DMS114 treated with DMSO at 0.1 percent for 48 hours (cell line): ENCODE data around the gene ARHGAP22.

Experiments used
- DNase-seq: peaks from one replicate; lab custom pipeline; 2025; ENCODE audit not compliant: unreplicated experiment; lab: John Stamatoyannopoulos, UW

ARHGAP22 gene

DNA sequence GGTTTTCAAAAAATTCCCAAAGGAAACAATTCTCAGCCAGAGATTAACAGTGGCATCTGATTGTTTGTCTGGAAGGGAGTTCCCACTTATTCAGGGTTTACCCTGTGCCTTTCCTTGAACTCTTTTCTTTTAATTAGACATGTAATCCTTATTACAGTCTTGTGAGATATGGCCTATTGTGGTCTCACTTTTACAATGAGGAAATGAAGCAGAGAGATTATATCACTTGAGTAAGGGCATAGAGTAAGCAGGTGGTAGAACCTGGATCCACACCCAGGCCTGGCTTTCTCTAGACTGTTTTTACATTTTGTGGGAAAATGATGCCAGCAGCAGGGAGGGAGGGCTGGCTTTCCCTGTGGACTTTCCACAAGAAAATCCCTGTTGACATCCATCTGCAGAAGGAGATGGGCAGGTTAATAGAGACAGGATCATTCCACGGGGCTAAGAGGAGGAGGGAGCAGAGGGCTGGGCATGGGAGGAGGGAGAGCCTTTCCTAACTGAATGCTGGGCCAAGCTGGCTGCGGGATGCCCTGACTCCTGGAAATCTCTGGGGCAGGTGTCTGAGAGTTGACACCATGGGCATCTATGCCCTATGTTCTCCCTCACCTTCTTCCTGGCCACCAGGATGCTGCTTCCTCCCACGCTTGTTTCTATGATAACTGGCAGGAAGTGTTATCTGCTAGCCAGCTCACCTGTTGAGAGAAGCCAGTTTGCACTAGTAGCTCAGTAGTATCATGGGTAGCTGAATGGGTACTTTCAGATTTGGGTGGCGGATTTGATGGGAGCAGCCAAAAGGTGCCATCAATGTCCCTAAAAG, 28.7 kb upstream of the ARHGAP22 start:
- no peak for DNase-seq

DNA sequence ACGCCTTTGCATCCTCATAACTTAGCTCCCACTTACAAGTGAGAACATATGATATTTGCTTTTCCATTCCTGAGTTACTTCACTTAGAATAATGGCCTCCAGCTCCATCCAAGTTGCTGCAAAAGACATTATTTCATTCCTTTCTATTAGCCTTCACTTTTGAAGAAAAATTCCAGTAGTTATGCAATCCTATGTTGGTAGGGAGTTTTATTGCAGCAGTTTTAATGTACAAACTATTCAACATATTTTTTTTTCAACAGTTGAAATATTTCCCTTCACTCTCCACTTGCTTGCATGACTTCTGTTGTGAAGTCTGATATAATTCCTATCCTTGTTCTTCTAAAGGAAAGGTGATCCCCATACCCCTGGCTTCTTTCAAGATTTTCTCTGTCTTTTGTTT, 27.3 kb upstream of the ARHGAP22 start:
- DNase-seq: no peak

DNA sequence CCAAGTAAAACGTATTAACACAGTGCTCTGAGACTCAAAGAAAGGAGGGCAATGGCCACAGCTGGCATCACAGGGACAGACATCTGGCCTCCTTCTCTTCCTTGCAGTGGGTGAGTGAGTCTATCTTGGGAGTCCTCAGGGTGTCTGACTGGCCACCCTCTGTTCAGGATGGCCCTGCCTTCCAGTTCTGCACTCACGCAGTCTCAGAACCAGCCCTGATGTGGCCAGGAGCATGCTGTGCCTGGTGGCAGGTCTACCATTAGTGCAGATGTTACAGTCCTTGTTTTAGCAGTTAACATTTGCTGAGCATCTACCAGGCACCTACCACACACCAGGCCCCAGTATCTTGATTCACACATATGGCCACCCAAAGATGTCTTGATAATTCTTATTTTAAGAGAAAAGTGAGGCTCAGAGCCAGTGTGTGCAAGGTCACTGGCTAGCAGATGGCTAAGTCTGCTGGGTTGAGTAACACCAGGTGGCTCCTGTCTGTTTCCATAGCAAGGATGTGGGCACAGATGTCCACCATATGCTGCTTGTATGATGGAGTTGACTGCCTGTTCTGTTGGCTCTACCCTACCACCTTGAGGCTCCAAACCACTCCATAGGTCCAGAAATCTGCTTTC, 23.2 kb upstream of the ARHGAP22 start:
- no peak for DNase-seq

DNA sequence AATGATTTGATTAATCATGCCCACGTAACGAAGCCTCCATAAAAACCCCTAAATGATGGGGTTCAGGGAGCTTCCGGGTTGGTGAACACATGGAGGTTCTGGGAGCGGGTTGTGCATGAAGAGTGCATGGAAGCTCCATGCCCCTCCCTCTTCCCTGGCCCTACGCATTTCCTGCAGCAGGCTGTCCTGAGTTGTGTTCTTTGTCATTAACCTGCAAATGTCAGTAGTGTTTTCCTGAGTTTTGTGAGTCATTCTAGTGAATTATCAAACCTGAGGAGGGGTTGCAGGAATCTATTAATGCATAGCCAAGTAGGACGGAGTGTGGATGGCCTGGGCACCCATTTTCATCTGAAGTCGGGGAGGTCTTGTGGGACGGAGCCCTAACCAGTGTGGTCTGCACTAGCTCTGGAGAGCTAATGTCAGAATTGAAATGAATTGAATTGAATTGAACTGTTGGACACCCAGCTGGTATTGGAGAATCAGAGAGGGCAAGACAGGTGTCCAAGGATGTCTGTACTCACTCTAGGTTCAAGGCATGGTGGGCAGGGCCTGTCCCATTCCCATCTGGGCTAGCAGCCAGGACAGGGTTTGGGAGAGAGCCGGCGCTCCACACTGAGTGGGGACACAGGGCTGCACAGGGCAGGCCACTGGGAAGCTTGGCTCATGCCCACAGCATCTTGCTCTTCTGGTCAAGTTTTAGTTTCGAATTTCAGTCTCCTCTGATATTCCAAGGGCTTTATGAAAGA, 22.3 kb upstream of the ARHGAP22 start:
- no peak for DNase-seq

DNA sequence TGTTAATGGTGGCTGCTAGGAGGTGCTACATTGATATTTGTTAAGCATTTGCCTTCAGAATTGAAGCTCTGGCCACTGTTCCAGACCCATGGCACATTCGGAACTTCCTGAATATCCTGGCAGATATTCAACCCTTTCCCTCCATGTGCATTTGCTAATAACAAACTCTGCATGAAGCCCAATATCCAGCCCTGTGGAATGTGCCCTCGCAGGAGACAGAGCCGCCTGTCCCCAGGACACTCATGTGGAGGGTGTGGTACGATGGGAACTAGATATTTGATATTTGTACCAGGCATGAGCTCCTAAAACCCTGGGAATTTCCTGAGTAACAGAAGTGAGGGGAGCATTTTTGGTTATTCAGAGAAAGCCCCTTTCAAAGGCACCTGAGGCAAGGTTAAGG, 21.6 kb upstream of the ARHGAP22 start:
- DNase-seq: no peak

DNA sequence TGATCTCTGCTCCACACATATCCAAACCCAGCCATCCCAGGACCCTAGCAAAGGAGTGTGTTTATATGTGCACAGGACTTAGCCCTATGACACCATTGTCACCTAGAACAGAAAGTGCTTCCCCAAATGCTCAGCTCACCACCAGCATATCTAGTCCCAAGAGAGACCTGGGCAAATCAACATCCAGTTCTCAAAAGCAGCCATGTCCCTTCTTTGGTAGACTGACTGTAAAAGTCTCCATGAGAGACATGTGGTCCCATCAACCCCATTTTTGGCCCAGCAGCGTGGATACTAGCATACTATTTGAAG, 20.9 kb upstream of the ARHGAP22 start:
- no peak for DNase-seq

DNA sequence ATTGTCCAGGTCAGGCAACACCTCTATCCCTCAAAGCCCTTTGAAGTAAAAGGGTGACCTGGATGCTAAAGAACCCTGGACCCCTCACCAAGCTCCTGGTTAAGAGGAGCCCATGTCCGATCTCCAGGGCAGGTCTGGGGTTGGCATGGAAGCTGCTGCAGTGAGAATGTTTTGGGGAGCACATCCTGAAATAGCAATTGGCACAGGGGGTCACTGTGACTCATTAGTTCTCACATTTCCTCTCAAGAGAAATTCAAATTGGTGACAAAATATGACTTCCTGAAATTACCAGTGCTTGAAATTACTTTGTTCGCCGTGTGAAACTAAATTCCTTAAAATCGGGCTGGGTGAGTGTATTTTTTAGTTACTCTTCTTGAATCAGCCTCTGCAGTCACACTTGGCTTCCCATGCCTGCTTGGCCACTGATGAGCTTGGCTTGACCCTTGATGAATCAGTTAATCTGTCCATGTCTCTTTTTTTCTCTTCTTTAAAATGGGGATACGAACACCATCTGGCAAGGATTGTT, 18.8 kb upstream of the ARHGAP22 start:
- DNase-seq: no peak

DNA sequence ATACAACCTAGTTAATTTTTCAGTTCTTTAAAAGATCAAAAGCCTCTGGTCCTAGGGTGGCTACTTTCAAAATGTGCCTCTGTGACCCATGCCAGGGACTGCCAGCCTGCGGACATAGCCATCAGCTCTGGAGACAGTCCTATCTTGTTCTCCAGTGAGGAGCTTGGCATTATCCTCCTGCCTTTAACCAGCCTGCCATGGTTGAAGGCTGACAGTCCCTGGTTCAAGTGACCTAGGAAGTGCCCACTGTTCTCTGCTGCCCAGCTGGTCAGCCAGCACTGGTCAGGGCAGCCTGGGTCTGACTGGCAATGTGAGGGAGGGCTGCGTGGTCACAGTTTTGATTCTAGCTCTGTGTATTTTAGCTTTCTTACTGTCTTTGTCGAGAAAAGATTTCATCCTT, 18.1 kb upstream of the ARHGAP22 start:
- no peak for DNase-seq

DNA sequence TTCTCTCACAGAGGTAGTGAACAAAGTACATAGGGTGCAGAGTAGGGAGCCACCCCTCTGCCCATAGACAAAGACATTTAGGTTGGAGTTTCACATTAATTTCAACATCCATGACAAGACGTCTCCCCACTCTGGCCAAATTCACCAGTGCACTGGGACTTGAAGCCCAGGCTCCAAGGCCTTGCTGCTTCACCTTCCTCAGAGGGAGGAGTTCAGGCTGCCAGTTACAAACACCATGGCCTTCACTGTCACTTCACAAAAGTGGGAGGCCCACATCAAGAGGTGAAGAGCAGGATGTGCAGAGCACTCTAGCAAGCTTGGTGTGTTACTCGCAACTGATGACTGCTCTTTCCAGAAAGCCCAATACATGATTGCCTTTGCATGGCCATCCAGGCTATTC, 15.8 kb upstream of the ARHGAP22 start:
- DNase-seq: no peak

DNA sequence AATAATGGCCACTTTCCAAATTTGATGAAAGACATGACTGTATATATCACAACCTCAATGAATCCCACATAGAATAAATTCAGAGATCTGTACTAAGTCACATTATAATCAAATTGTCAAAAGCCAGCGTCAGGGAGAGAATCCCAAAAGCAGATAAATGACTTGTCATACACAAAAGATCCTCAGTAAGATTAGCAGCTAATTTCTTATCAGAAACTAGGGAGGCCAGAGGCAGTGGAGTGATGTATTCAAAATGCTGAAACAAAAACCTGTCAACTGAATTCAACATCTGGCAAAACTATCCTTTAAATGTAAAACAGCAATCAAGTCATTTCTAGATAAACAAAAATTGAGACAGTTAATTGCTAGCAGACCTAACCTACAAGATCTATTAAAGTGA, 11.6 kb upstream of the ARHGAP22 start:
- no peak for DNase-seq

DNA sequence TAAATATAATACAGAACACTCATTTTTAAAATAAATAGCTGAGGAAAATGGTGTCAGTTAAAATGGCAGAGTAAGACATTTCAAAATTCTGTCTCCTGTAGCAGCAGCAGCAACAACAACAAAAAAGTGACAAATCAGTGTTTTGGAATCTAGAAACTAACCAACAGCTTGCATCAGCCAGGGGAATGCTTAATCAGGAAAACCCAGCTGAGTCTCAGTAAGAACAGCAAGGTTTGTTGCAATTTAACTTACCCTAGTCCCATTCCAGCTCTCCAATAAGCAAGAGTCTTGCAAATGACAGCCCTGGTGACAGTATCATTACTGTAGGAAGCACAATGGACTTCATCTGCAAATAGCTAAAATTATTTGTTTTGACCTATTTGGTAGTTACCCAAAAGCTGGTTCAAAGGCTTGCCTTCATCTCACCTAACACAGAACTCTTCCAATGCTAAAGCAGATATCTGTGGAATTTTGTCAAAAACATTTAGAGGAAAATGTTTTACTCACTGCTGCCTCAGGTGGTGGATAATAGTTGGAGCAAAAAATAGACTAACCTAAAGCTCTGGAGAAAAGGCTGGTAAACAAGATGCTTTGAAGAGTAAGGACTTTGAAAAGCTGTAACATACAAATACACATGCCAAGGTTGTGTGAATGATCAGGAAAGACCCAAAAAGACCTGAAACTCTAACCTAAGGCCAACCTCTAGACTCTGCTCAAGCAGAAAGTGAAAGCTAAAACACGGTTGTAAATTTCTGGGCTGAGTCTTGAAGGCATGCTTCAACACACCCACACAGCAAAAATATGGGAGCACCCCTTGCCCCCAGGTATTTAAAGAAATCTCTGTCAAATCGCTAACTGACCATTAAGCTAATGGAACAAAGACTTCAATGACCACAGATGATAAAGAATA, 9.9 kb upstream of the ARHGAP22 start:
- no peak for DNase-seq

DNA sequence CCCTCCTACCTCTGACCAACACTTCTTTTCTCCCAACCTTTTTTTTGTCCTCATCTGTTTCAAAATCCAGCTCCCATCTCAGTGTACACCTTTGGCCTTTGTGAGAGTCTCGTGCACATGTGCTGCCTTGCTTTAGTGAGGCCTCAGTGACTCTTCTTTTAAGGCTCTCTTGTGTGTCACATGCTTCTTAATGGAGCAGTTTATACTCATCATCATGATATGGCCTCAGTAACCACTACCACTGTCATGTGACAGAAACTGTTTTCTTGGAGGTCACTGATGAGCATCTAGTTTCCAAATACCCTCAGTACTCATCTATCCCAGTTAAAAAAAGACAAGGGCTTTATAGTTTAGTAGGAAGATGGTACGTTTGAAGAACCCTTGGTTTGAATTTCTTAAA, 8.1 kb upstream of the ARHGAP22 start:
- no peak for DNase-seq

DNA sequence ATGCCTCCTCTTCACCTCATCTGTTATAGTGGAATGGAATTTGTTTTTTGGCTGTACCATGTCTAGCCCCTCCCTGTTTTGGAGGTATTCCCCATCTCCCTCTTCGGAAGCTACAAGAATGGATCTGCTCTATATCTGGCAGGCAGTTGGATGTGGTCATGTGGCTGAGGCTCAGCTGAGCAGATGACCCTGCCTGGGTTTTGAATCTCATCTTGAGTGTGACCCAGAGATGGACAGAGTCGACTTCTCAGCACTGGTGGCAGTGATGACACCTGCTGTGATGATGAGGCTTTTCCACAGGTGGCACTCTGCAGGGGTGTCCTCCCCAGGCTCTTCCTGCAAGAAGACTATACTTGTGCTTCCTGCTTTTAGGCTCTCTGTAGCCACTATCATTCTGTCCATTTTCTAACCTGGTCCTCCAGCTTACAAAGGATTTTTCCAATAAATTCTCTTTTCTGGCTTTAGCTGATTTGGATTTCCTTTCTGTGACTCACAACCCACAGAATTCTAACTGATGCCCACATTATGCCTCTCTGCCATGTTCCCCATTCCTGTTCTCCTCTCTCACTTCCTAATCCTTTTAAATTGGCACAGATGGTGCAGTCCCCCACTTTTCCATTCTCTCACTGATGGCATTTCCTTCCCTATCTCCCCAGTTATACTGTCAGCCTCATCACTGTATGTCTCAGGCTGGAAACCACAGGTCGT, 7.5 kb upstream of the ARHGAP22 start:
- no peak for DNase-seq

DNA sequence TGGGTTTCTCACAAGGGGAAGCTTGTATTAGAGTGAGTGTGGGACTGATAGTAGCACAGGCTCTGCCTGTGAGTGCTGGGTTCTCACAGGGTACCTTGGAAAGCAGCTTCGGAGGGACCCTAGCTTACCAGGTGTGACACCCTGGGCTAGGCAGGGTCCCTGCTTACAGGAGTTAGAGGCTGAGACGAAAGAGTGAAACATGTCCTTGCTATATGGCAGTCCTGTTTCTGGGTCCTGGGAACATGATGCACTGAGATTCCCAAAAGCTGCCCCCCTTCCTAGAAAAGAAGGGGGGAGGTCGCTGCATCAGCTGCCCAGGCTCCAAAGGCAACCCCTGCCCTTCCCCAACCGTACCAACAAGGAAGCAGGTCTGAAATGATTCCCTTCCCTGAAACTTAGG, 6.3 kb upstream of the ARHGAP22 start:
- no peak for DNase-seq

DNA sequence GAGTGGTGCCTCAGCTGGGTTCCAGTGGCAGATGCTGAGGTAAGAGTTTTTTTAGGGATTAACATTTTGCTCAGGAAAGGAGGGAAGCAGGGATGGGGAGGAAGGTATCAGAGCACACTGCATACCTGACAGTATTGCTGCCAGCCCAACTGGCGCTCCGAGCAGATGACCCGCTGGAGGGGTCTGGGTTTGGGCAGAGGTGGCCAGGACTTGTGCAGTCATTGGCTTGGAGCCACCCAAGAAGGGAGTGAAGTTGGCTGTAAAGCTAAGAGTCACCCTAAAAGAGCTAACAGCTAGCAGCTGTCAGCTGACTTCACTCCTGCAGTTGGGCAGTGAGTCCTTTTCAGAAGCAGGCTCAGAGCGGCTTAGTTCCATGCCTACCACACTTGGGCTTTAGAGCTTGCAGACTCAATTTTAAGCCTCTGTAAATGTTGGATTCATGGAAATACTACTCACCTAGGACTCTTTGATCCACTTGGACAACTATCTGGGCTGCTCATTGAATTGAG, 5.8 kb upstream of the ARHGAP22 start:
- DNase-seq: no peak

DNA sequence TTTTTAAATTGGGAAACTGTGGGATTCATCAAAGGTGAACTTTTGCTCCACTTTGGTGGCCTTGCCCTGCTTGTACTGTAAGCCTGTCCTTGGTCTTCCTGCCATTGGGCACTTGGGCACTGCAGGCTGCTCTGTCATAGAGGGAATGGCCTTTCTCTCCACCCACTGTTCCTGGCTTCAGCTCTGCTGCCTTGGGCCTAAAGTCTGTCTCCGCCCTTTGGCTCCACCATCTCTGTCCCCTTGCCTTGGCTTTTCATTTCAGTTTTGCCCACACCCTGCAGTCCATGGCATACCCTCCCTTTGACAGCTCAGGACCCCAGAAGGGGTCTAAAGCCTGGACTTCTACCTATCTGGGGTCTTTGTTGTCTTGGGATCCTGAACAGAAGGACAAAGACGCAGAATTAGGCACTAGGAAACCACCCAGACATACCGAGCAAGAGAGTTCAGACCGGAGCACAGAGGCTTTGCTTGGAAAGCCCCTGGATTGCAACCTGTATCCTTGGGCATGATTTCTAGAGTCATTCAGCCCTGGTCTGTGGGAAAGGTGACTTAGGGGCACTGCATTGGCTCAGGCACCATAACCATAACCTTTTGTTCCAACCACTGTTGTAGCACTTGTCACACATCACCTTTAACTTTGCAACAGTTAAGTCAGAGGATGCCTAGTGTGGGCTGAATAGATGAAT, 5.2 kb upstream of the ARHGAP22 start:
- DNase-seq: no peak

DNA sequence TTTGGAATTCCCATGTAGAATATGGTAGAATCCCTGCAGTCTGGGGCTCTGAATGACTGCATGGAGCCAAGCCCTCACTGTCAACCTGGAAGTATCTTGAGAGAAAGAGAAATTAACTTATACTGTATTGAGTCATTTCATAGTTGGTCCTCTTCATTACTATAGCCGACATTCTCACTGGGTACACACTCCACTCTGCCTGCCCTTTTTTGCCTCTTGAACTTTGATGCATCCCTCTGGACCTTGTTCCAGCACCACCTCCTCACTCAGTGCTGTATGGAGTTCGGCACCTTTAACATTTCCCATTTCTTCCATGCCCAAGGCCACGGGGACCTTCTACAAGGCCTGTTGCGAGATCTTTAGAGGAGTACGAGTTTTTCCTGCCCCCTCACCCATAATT, 4.6 kb upstream of the ARHGAP22 start:
- no peak for DNase-seq

DNA sequence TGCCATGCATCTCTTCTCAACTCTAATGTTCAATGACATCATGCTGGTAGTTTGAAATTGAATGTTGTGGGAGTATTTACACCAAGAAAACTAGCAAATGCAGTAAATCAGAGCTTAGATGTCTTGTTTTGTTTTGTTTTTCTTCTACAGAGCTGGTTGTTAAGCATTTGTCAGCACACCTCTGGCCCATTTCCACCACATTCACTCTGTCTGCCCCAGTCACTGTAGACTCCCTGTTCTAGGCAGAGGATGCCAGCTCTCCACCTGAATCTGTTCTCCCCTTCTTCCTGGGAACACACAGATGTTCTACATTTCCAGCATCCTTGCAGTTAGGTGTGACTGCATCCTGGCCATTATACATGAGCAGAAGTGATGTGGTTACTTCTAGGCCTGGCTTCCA, 4.1 kb upstream of the ARHGAP22 start:
- DNase-seq: no peak

DNA sequence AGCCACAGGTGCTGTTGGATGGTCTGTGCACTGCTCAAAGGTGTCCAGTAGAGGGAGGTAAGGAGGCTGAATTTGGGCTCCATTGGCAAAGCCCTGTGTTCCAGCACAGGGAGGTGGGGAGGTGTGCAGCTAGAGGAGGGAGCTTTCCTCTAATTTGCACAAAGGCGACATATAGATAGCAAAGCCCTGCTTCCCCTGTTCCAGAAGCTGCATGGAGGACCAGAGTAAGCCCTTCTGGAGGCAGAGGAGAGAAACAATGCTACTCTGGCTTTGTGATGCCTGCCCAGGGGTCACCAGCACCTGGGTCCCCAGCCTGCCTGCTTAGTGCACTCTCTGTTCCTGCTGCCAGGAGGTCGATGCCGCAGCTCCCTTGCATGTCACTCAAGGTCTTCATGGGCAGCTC, 3.4 kb upstream of the ARHGAP22 start:
- DNase-seq: peak; percentile 7
